AG09319 (cell line): ENCODE data around the gene NRP2.

ENCODE experiments used
- DNase-seq: peaks from one replicate; pipeline ENCODE4 v3.0.0-alpha.2; 2010; ENCODE audit warnings: low read depth; ENCODE audit errors: extremely low read depth
- TF ChIP-seq, protein P1 (sequence below): IDR thresholded peaks from 2 replicates; pipeline ENCODE4 v1.5.1; 2011; ENCODE audit warnings: low read depth, mild to moderate bottlenecking, inconsistent platforms, low read length, moderate library complexity

Gene NRP2

DNA sequence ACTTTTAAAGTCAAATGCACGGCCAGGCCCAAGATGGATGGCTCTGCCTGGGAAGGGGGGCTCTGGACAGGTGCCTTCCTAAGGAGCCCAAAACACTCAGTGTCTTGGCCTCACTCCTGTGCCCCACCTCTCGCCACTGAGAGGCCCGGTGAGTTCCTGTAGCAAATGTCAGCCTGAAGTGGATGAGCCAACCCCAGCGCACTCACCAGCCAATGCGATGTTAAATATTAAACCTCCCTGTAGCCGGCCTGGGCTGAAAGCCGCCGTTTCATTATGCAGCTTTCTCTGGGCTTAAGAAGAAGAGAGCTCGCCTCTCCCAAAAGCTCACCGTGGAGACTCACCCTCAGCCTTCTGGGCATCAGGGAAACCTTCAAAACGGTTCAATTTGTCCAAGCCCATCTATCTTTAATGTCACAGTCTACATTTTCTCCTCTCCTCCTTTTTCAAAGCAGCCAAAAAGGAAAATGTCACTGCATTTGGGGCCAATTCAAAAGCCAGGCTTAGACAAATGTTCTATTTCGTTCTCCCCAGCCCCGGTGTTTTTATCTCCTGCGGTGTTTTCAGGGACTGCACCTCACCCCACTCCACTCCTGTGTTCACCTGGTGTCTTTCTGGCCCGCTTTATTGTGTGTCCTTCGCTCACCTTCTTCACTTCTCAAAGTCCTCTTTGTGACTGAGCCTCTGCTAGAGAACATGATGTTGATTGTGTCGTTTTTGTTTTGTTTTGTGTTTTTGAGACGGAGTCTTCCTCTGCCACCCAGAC lies 124.0 kb downstream of the NRP2 start:
- no peak for DNase-seq
- TF ChIP-seq, protein P1, sequence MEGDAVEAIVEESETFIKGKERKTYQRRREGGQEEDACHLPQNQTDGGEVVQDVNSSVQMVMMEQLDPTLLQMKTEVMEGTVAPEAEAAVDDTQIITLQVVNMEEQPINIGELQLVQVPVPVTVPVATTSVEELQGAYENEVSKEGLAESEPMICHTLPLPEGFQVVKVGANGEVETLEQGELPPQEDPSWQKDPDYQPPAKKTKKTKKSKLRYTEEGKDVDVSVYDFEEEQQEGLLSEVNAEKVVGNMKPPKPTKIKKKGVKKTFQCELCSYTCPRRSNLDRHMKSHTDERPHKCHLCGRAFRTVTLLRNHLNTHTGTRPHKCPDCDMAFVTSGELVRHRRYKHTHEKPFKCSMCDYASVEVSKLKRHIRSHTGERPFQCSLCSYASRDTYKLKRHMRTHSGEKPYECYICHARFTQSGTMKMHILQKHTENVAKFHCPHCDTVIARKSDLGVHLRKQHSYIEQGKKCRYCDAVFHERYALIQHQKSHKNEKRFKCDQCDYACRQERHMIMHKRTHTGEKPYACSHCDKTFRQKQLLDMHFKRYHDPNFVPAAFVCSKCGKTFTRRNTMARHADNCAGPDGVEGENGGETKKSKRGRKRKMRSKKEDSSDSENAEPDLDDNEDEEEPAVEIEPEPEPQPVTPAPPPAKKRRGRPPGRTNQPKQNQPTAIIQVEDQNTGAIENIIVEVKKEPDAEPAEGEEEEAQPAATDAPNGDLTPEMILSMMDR = no peak

DNA sequence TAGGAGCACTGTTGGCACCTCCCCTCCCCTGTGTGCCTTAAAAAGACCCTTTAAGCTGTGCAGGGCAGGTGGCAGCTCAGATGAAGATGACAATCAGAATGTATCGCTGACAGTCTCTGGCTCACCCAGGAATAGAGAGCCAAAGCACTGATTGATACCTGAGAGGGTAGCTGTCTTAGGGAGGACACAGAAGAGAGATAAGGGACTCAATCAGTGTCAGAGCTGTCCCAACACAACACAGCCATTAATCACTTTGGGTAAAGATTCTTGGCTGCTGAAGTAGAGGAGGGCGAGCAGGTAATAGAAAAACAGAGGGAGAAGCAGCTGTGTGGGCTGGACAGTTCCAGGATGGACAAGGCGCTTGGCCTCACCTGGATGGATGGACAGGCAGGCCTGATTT lies 124.9 kb downstream of the NRP2 start:
- TF ChIP-seq, protein P1 = no peak
- DNase-seq = no peak

DNA sequence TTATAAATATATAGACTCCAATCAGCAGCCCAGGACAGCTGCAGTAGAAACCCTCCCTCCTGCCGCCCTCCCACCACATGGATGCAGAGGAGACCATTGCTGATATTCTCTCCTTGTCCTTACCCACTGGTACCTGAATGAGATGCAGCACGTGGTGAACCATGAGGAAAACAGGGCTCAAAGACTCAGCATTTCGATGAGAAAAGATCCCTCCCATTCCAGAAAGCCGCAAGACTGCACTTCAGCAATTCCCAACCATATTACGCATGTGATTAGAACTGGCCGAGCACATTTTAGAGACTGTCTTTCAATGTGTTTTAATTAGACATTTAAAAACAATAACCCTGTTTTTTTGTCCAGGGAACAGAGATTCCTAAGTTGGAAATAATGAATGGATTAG lies 125.5 kb downstream of the NRP2 start:
- no peak for DNase-seq
- TF ChIP-seq, protein P1 = no peak

DNA sequence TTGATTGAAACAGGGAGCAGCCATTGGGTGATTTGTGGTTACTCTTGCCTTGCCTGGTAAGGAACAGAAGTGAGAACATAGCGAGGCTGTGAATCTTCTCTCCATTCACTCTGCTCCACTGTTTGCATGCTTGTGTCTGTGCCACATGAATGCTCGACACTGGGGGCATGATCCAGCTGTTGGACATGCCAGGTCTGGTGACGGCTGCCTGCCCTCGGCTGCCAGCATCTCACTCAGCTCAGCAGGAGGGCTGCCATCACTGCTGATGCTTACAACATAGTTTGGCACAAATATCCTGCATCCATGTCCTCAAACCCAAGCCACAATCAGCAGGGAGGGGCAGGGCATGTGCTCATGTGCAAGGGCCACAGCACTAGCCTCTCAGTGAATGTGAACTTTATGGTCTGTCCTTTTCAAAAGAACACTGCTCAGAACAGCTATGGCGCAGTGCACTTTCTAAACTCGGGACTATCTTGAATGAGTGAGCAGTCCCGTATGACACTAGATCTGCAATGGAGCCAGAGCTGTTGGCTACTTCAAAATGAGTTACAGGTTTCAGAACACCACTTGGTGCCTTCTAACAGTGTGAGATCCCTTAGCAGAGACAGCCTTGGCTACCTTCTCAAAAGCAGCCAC lies 126.3 kb downstream of the NRP2 start:
- TF ChIP-seq, protein P1 = no peak
- no peak for DNase-seq

DNA sequence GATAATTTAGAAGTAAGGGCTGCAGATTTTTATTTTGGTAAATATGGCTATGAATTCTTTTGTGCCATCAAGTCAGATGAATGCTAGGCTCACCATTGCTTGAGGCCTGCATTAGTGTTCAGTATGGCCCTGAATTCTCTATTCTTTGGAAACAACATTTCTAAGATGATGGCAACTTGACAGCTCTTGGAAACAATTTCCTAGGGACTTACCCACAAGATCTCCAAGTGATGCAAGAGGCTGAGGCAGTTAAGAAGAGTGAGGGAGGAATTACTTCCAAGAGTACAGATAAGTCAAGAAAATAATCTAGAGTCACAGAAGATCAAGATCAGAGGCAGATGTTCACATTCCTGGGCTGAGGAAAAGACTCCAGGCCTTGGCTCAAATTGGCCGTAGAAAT lies 129.1 kb downstream of the NRP2 start:
- DNase-seq = no peak
- TF ChIP-seq, protein P1 = no peak

DNA sequence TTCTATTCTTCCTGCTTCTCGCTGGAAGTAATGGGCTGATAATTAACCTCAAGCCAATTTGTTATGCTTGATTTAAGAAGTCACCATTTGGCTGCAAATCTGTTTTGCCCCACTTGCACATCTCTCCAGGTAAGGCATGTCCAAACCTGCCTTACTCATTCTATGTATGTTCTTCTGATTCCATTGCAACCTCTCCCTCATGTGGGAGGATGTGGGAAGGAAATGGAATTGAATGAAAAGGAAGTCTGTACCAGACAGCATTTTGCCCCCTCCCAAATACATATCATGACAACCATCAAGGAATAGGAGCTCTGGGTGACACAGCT lies 131.7 kb downstream of the NRP2 start:
- TF ChIP-seq, protein P1 = no peak
- no peak for DNase-seq

DNA sequence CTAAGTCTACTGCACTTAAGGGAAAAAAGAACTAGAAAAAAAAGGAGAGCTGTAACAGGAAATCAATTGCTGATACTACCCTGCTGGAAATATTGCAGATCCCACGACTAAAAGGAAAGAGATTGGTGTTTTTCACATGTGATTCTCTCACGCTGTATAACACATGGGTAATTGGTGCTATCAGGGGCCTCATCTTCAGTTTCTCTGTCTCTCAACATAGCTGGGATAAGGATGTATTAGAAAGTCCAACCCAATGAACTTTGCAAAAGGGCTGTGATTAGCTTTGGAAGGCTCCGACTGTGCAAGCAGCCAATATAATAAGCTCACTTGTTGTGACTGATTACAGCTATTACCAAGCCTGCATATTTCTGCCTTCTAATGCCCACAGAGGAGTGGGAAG lies 133.4 kb downstream of the NRP2 start:
- no peak for DNase-seq
- TF ChIP-seq, protein P1 = no peak
